ENCODE data around the gene RAPGEF5. TPM values are rescaled to one million over a fixed set of nuclear protein-coding genes. Genes with fewer than 3 reads are reported as not detected.

Gene RAPGEF5
- total and polyA plus RNA-seq, 10 donors, result 10.2 to 335 (median 184) TPM

DNA sequence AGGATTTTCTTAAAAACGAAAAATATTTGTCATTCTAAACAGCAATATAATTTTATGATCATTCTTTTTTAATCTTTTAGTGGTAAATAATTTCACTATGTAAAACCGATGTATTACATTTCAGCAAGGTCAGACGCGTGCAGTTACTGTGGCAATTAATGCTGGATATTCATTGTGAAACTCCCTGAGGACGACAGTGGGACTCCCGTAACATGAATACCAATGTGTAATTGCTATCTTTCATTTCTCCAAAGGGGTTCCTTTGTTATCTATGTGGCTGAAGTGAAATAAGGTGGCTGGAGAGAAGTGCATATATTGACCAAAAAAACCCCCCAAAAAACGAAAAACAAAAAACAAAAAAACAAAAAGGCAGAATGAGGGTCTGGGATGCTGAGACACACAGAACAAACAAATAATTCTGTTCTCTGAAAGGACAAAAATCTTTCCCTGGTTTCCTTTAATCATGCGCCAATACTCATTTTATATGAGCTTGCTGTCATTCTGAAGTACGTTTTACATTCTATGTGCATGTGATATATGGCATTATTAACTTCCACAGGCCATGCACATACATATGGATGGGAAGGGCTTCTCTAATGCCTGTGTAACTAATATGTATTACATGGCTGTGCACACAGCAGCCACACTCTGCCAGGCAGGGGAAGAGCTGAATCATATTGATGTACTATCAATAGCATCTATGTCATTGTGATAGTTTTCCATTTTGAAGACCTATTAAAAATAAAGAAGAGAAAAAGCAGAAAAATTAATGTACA lies 161.4 kb downstream of the RAPGEF5 start:
- Histone ChIP-seq H3K36me3 (peaks cover 0 to 65% (median 9%) of the 10 kb centered on the region in 6 donors), H3K27ac (peak overlapping the region in 3 of 8 donors; percentile 24 to 38 (median 24)), H3K4me1 (peaks cover 0 to 69% (median 22%) of the 10 kb centered on the region in 6 donors), H3K4me3 (no peak overlapping the region), H3K9me3 (no peaks in the 10 kb centered on the region), H3K27me3 (replicated peaks in 1 of 7) (no peaks in the 10 kb centered on the region)
- 60 to 84% (median 78%) methylated on average over 9 of the region's 9 CpGs for WGBS, 5 donors
- TF ChIP-seq POLR2A (IDR thresholded peaks at IDR 0.05) (no peak), POLR2AphosphoS5 (IDR thresholded peaks at IDR 0.05) (no peak), CTCF (IDR thresholded peaks at IDR 0.05 in 8 of 11, conservative IDR thresholded peaks at IDR 0.05 in 3 of 11) (no peak)
- DNase-seq, result no peak
- intact Hi-C loops (cut with DNase I; ENCODE audit: low total_unique reads), result no loop called here

DNA sequence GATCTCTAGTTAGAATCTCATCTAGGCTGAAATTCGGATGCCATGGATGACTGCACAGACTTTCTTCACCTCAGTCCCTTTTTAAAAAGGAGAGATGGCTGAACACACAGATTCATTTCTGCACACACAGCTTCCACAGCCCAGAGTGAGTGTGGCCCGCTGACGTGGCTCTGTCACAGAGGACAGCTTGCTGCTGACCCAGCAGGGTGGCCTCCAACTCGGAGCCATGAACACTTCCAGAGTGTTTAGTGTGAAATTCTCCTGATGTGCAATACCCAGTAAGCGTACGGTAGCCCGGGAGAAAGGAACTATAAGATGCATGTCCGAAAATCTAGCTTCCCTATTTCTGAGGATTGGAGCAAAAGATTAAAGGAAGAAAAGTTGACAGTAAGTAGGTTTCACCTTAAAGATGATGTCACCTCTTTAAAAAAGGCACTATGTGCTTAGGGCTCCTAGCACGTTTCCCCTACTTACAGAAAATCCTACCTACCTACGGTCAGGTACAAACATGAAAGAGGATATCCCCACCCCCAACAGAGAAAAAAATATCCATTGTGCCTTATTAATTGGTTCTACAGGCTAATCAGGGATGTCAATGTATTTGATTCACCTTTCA lies 162.2 kb downstream of the RAPGEF5 start:
- intact Hi-C loops (cut with DNase I; ENCODE audit: low total_unique reads), result no loop called here
- Histone ChIP-seq H3K4me3 (no peak overlapping the region), H3K27ac (peak overlapping the region in 4 of 8 donors; percentile 0 to 38 (median 24)), H3K9me3 (no peaks in the 10 kb centered on the region), H3K36me3 (peaks cover 0 to 73% (median 9%) of the 10 kb centered on the region in 6 donors), H3K4me1 (peaks cover 0 to 60% (median 22%) of the 10 kb centered on the region in 6 donors), H3K27me3 (replicated peaks in 1 of 7) (no peaks in the 10 kb centered on the region)
- TF ChIP-seq POLR2A (IDR thresholded peaks at IDR 0.05), result no peak
- peak in 2 of 3 donors; percentile 46 to 62 for TF ChIP-seq POLR2AphosphoS5 (IDR thresholded peaks at IDR 0.05)
- WGBS, 5 donors, result 59 to 76% (median 69%) methylated on average over 10 of the region's 10 CpGs
- DNase-seq, result no peak

DNA sequence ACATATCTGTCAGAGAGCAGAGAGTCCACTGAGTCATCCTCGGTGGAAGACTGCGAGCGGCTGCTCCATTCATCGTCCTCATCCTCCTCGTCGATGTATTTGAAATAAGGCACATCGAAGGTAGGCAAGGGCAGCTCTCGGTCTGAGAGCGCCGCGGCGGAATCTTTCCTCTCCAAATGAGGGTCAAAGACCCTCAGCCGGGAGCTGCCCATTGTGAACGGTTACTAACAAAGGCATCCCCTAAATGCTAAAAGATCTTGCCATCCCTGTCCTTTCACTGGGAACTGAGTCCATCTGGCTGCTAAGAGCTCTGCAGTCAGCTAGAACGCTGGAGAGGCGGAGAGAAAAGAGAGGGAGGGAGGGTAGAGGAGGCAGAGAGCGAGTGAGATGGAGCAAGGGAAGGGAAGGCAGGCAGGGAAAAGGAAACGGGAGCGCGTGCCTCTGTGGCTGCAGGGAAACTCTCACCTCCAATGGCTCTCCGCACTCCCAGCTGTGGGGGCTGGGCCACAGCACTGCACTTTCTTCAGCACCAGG lies 163.4 kb downstream of the RAPGEF5 start:
- no peak for DNase-seq

DNA sequence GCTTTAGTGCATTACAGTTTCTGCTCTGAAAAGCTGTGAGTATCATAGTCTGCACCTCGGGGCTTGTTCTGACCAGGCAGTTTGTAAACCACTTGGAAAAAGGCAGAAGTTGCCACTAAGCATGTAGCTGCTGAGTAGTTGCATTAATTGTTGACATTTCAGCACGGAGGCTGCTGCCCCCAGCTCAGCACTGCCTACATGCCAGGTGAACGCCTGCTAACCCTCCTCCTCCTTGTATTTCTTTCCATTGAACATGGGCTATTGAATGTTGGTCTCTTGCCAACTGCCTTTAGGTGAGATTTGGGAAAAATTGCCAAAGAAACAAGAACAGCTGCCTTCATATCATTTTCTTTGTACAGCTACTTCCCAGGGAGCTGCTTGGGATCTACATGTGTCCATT lies 164.2 kb downstream of the RAPGEF5 start:
- no peaks in the 10 kb centered on the region for H3K27me3 ChIP-seq (replicated peaks in 1 of 7)
- DNase-seq, result no peak
- H3K27ac ChIP-seq, result peak overlapping the region in 3 of 8 donors; percentile 23 to 29 (median 24)
- intact Hi-C loops (cut with DNase I; ENCODE audit: low total_unique reads), result no loop called here
- 28 to 74% (median 64%) methylated on average over 3 of the region's 3 CpGs for WGBS, 5 donors
- TF ChIP-seq POLR2A (IDR thresholded peaks at IDR 0.05) (no peak), CTCF (IDR thresholded peaks at IDR 0.05 in 8 of 11, conservative IDR thresholded peaks at IDR 0.05 in 3 of 11) (no peak)
- H3K4me1 ChIP-seq, result peaks cover 0 to 50% (median 22%) of the 10 kb centered on the region in 6 donors
- H3K36me3 ChIP-seq, result peaks cover 0 to 87% (median 14%) of the 10 kb centered on the region in 6 donors
- H3K4me3 ChIP-seq, result peak overlapping the region in 2 of 8 donors; percentile 0 to 23
- no peaks in the 10 kb centered on the region for H3K9me3 ChIP-seq

More for the DNA sequence above, 163.4 kb downstream of the RAPGEF5 start:
- intact Hi-C loops (cut with DNase I; ENCODE audit: low total_unique reads), result no loop called here
- Histone ChIP-seq H3K27ac (peak overlapping the region in 6 of 8 donors; percentile 13 to 38 (median 20)), H3K27me3 (replicated peaks in 1 of 7) (no peaks in the 10 kb centered on the region), H3K4me1 (peaks cover 0 to 50% (median 22%) of the 10 kb centered on the region in 6 donors), H3K9me3 (no peaks in the 10 kb centered on the region), H3K4me3 (peak overlapping the region in 5 of 8 donors; percentile 0 to 23 (median 3)), H3K36me3 (peaks cover 0 to 85% (median 10%) of the 10 kb centered on the region in 6 donors)
- no peak for TF ChIP-seq POLR2A (IDR thresholded peaks at IDR 0.05)
- no peak for TF ChIP-seq CTCF (IDR thresholded peaks at IDR 0.05 in 8 of 11, conservative IDR thresholded peaks at IDR 0.05 in 3 of 11)
- peak in 2 of 3 donors; percentile 38 to 58 for TF ChIP-seq POLR2AphosphoS5 (IDR thresholded peaks at IDR 0.05)
- 70 to 82% (median 79%) methylated on average over 21 of the region's 21 CpGs for WGBS, 5 donors
